ENCODE results near the gene THEMIS.

THEMIS gene

DNA sequence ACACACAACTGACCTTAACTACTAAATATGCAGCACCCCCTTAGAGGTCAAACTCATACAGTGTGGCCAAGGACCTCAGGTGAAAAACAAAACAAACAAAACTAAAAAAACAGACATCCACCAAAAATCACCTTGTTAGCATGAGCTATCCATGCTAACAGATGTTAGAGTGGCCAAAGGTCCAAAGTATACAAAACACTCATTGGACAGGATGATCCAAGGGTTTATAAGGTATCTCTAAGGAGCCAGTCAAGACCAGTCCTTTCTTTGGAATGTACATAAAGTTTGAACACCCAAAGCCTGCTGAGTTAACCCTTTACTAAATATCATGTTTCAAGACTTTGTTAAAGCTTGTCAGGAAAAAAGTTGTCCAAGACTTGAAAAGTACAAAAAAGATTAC, 35.8 kb downstream of the THEMIS start:
- H3K9me2 ChIP-seq (ENCODE audit: low read depth, low read length): no peaks in the 10 kb centered on the region
- no peaks in the 10 kb centered on the region for H3K27me3 ChIP-seq (ENCODE audit: insufficient read depth, low read length)
- no peak overlapping the region for H3K27ac ChIP-seq (ENCODE audit: low read depth, low read length, poor library complexity, severe bottlenecking)
- H3K4me3 ChIP-seq (ENCODE audit: low read depth, low read length, poor library complexity, severe bottlenecking): no peak overlapping the region
- no peaks in the 10 kb centered on the region for H4K20me1 ChIP-seq (ENCODE audit: insufficient read depth, low read length)
- H3K4me1 ChIP-seq (ENCODE audit: insufficient read depth, low read length, severe bottlenecking): no peaks in the 10 kb centered on the region
- no peaks in the 10 kb centered on the region for H3K79me2 ChIP-seq (ENCODE audit: insufficient read depth, low read length)
- no peak overlapping the region for H2AFZ ChIP-seq (ENCODE audit: low read length)
- no peaks in the 10 kb centered on the region for H3K9me3 ChIP-seq (ENCODE audit: low read length)
- no peaks in the 10 kb centered on the region for H3K36me3 ChIP-seq (ENCODE audit: insufficient read depth, low read length)
- no peak for TF ChIP-seq EZH2 (IDR thresholded peaks at IDR 0.05; ENCODE audit: borderline replicate concordance, low read length)
- TF ChIP-seq, protein P1, sequence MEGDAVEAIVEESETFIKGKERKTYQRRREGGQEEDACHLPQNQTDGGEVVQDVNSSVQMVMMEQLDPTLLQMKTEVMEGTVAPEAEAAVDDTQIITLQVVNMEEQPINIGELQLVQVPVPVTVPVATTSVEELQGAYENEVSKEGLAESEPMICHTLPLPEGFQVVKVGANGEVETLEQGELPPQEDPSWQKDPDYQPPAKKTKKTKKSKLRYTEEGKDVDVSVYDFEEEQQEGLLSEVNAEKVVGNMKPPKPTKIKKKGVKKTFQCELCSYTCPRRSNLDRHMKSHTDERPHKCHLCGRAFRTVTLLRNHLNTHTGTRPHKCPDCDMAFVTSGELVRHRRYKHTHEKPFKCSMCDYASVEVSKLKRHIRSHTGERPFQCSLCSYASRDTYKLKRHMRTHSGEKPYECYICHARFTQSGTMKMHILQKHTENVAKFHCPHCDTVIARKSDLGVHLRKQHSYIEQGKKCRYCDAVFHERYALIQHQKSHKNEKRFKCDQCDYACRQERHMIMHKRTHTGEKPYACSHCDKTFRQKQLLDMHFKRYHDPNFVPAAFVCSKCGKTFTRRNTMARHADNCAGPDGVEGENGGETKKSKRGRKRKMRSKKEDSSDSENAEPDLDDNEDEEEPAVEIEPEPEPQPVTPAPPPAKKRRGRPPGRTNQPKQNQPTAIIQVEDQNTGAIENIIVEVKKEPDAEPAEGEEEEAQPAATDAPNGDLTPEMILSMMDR (IDR thresholded peaks at IDR 0.05; ENCODE audit: low read length): no peak
- no peaks in the 10 kb centered on the region for H3F3A ChIP-seq (ENCODE audit: insufficient read depth, low read length)
- H3K9ac ChIP-seq (ENCODE audit: low read length): no peak overlapping the region
- no peak overlapping the region for H3K4me2 ChIP-seq (ENCODE audit: low read length)

DNA sequence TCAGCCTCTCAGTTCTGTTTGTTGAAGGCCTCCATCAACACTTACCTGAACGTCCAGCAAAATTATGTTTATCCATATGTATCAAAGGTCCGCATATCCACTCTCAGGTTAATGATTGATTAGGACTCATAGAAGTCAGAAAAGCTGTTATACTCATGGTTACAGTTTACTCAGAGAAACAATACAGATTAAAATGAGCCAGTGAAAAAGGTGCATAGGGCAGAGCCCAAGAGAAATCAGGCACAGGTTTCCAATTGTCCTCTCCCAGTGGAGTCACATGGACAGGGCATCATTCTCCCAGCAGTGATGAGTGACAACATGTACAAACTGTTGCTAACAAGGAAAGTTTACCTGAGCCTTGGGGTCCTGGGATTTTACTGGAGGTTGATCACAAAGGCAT, 36.2 kb downstream of the THEMIS start:
- H3K4me2 ChIP-seq (ENCODE audit: low read length): no peak overlapping the region
- TF ChIP-seq EZH2 (IDR thresholded peaks at IDR 0.05; ENCODE audit: borderline replicate concordance, low read length): no peak
- TF ChIP-seq, protein P1 (IDR thresholded peaks at IDR 0.05; ENCODE audit: low read length): no peak
- H3K27ac ChIP-seq (ENCODE audit: low read depth, low read length, poor library complexity, severe bottlenecking): no peak overlapping the region
- no peak overlapping the region for H3K9ac ChIP-seq (ENCODE audit: low read length)
- H3K79me2 ChIP-seq (ENCODE audit: insufficient read depth, low read length): no peaks in the 10 kb centered on the region
- H3F3A ChIP-seq (ENCODE audit: insufficient read depth, low read length): no peaks in the 10 kb centered on the region
- H2AFZ ChIP-seq (ENCODE audit: low read length): no peak overlapping the region
- no peak overlapping the region for H3K4me3 ChIP-seq (ENCODE audit: low read depth, low read length, poor library complexity, severe bottlenecking)
- H3K9me3 ChIP-seq (ENCODE audit: low read length): no peaks in the 10 kb centered on the region
- H3K36me3 ChIP-seq (ENCODE audit: insufficient read depth, low read length): no peaks in the 10 kb centered on the region
- H4K20me1 ChIP-seq (ENCODE audit: insufficient read depth, low read length): no peaks in the 10 kb centered on the region
- no peaks in the 10 kb centered on the region for H3K9me2 ChIP-seq (ENCODE audit: low read depth, low read length)
- H3K4me1 ChIP-seq (ENCODE audit: insufficient read depth, low read length, severe bottlenecking): no peaks in the 10 kb centered on the region
- H3K27me3 ChIP-seq (ENCODE audit: insufficient read depth, low read length): no peaks in the 10 kb centered on the region

DNA sequence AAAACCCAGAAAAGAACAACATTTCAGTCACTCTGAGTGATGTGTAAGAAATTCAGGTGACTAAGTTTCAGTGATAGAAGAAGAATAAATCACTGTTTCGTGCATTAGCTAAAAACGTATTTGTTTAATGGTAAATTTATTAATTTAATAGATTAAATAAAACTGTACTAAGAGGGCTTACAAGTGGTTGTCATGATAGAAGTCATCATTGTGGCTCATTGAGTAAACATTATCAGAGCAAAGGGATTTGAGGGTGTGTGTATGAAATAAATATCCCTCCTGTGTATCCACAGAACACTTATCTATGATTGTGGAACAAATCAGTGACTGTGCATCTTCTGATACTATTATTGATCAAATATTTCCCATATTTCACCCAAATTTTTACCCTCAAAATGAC, 40.1 kb downstream of the THEMIS start:
- H3K27ac ChIP-seq (ENCODE audit: low read depth, low read length, poor library complexity, severe bottlenecking): no peak overlapping the region
- no peaks in the 10 kb centered on the region for H3K4me1 ChIP-seq (ENCODE audit: insufficient read depth, low read length, severe bottlenecking)
- TF ChIP-seq, protein P1 (IDR thresholded peaks at IDR 0.05; ENCODE audit: low read length): no peak
- no peak for TF ChIP-seq EZH2 (IDR thresholded peaks at IDR 0.05; ENCODE audit: borderline replicate concordance, low read length)
- no peaks in the 10 kb centered on the region for H3K9me3 ChIP-seq (ENCODE audit: low read length)
- no peaks in the 10 kb centered on the region for H3K36me3 ChIP-seq (ENCODE audit: insufficient read depth, low read length)
- H3K79me2 ChIP-seq (ENCODE audit: insufficient read depth, low read length): no peaks in the 10 kb centered on the region
- no peak overlapping the region for H3K4me3 ChIP-seq (ENCODE audit: low read depth, low read length, poor library complexity, severe bottlenecking)
- no peak overlapping the region for H2AFZ ChIP-seq (ENCODE audit: low read length)
- no peaks in the 10 kb centered on the region for H3K9me2 ChIP-seq (ENCODE audit: low read depth, low read length)
- no peak overlapping the region for H3K9ac ChIP-seq (ENCODE audit: low read length)
- H3K4me2 ChIP-seq (ENCODE audit: low read length): no peak overlapping the region
- no peaks in the 10 kb centered on the region for H3F3A ChIP-seq (ENCODE audit: insufficient read depth, low read length)
- no peaks in the 10 kb centered on the region for H3K27me3 ChIP-seq (ENCODE audit: insufficient read depth, low read length)
- no peaks in the 10 kb centered on the region for H4K20me1 ChIP-seq (ENCODE audit: insufficient read depth, low read length)

All from OCI-LY1 (cell line).